ENCODE results near the gene IGF2.

Gene IGF2

GRCh38 chr11:2090172-2091111 is 48.7 kb downstream of the IGF2 start:
- no peak for DNase-seq

GRCh38 chr11:2089536-2090165 is 49.5 kb downstream of the IGF2 start:
- no peak for DNase-seq

- DNase-seq: no peak
Observed at GRCh38 chr11:2088746-2089535, 50.2 kb downstream of the IGF2 start.

- no peak for DNase-seq
Observed at GRCh38 chr11:2088284-2088683, 50.9 kb downstream of the IGF2 start.

- DNase-seq: no peak
Observed at GRCh38 chr11:2086239-2087040, 52.7 kb downstream of the IGF2 start.

- no peak for DNase-seq
Observed at GRCh38 chr11:2085251-2086066, 53.7 kb downstream of the IGF2 start.

GRCh38 chr11:2084721-2085120 is 54.5 kb downstream of the IGF2 start:
- no peak for DNase-seq

Data from SIG-M5 (cell line).